HepG2 (cell line): ENCODE results near the gene DCAKD. TPM values are rescaled to one million over a fixed set of nuclear protein-coding genes. Genes with fewer than 3 reads are reported as not detected.

Experiments
- ATAC-seq: fragments of 200-7000 bp; cut with Tn5 transposase; 3 replicates; pipeline ENCODE4 v1.9.1; 2020; ENCODE audit warnings: mild to moderate bottlenecking, moderate library complexity
- BruUV-seq: library from RNA; stranded (reverse); fragments of 400-500 nt; replicated peaks from 2 replicates; lab custom pipeline; 2021; lab: Mats Ljungman, UMichigan
- CTCF ChIA-PET: fragments of 300-600 bp; formaldehyde crosslinking; extraction: SDS; loops from one replicate; lab custom pipeline; 2021; ENCODE audit warnings: low total read pairs, inconsistent platforms, low intra/inter-chr PET ratio; lab: Yijun Ruan, JAX
- POLR2A ChIA-PET: fragments of 350-600 bp; sonication (Branson Sonifier 250); formaldehyde crosslinking; loops from one replicate; lab custom pipeline; 2020; ENCODE audit warnings: antibody characterized with exemption, inconsistent platforms; lab: Yijun Ruan, JAX
- DNase-seq: peaks from one replicate; pipeline ENCODE4 v3.0.0-alpha.2; 2015; ENCODE audit warnings: low spot score
- FAIRE-seq: peaks from 3 replicates; lab custom pipeline; 2011; peaks lifted over from hg19 to GRCh38; lab: Jason Lieb, UNC
- H2AFZ ChIP-seq: one replicate; pipeline ENCODE4 v1.6.1; 2011; ENCODE audit warnings: low read length, inconsistent platforms
- H3K27ac ChIP-seq: fragments of 300-600 bp; 3 replicates; pipeline ENCODE4 v1.8.0; 2011; ENCODE audit warnings: mixed run types, mild to moderate bottlenecking, mixed read lengths, low read length, inconsistent platforms; ENCODE audit not compliant: insufficient read depth; ENCODE audit errors: extremely low read length
- H3K27me3 ChIP-seq, 2 experiments: fragments of 200-600 bp in 1 of 2; 2 replicates in 1 of 2; 3 replicates in 1 of 2; pipeline versions ENCODE4 v1.6.0 to v1.8.0; 2011; ENCODE audit warnings: low read length in 2 of 2, mild to moderate bottlenecking in 2 of 2, moderate library complexity in 2 of 2, inconsistent platforms in 1 of 2; ENCODE audit not compliant: insufficient read depth in 2 of 2, control insufficient read depth in 1 of 2
- H3K36me3 ChIP-seq, 2 experiments: fragments of 200-600 bp in 1 of 2; replicated peaks in 1 of 2; 2 replicates in 1 of 2; 3 replicates in 1 of 2; pipeline versions ENCODE4 v1.5.1 to v1.8.0; 2011; ENCODE audit warnings: low read length in 2 of 2, inconsistent platforms in 1 of 2; ENCODE audit not compliant: insufficient read depth in 2 of 2, control insufficient read depth in 1 of 2
- H3K4me1 ChIP-seq: 2 replicates; pipeline ENCODE4 v1.5.1; 2012; ENCODE audit warnings: low read length, inconsistent platforms; ENCODE audit not compliant: insufficient read depth
- H3K4me2 ChIP-seq: 2 replicates; pipeline ENCODE4 v1.6.0; 2011; ENCODE audit warnings: low read depth, low read length, inconsistent platforms
- H3K4me3 ChIP-seq, 3 experiments: fragments of 200-600 bp in 1 of 3; sonication (generic), shearing (Covaris generic) in 1 of 3; replicated peaks in 1 of 3; 2 replicates each; pipeline ENCODE4 v1.5.1; 2011 to 2016; ENCODE audit warnings: low read length in 3 of 3, inconsistent platforms in 2 of 3, low read depth in 2 of 3, mild to moderate bottlenecking in 2 of 3, control low read depth in 1 of 3, mixed read lengths in 1 of 3; ENCODE audit not compliant: insufficient read depth in 1 of 3
- H3K79me2 ChIP-seq: one replicate; pipeline ENCODE4 v1.6.1; 2011; ENCODE audit warnings: low read length, inconsistent platforms; ENCODE audit not compliant: insufficient read depth
- H3K9ac ChIP-seq: 2 replicates; pipeline ENCODE4 v1.6.0; 2011; ENCODE audit warnings: mild to moderate bottlenecking, low read depth, low read length, inconsistent platforms; ENCODE audit not compliant: insufficient read depth
- H3K9me3 ChIP-seq: 2 replicates; pipeline ENCODE4 v1.5.1; 2012; ENCODE audit warnings: mild to moderate bottlenecking, low read length
- H4K20me1 ChIP-seq: 2 replicates; pipeline ENCODE4 v1.6.0; 2011; ENCODE audit warnings: inconsistent platforms, mild to moderate bottlenecking, low read length, moderate library complexity; ENCODE audit not compliant: insufficient read depth
- CEBPG ChIP-seq: IDR thresholded peaks from 2 replicates; pipeline ENCODE4 v1.6.1; 2016
- NR2F1 ChIP-seq, 2 experiments: fragments of 450-650 bp in 1 of 2; formaldehyde crosslinking in 1 of 2; IDR thresholded peaks; 2 replicates each; pipeline versions ENCODE4 v1.5.0 to v1.6.1; 2016 to 2020; ENCODE audit warnings: mild to moderate bottlenecking in 1 of 2, missing compliant biosample characterization in 1 of 2, missing genetic modification reagents in 1 of 2, moderate library complexity in 1 of 2
- PBX3 ChIP-seq: sonication (generic); formaldehyde crosslinking; IDR thresholded peaks from 2 replicates; pipeline ENCODE4 v1.8.1; 2023; ENCODE audit warnings: missing genetic modification reagents, inconsistent platforms, borderline replicate concordance
- TAF1 ChIP-seq: sonication (generic); formaldehyde crosslinking; IDR thresholded peaks from 2 replicates; pipeline ENCODE4 v1.4.0; 2020; ENCODE audit warnings: missing genetic modification reagents
- ZBTB7A ChIP-seq: sonication (generic); formaldehyde crosslinking; IDR thresholded peaks from 2 replicates; pipeline ENCODE4 v1.8.0; 2022; ENCODE audit warnings: mild to moderate bottlenecking, missing genetic modification reagents
- ZNF333 ChIP-seq: sonication (generic); formaldehyde crosslinking; IDR thresholded peaks from 2 replicates; pipeline ENCODE4 v1.4.0; 2020; ENCODE audit warnings: mild to moderate bottlenecking, missing genetic modification reagents, borderline replicate concordance
- ZNF414 ChIP-seq: sonication (generic); formaldehyde crosslinking; IDR thresholded peaks from 2 replicates; pipeline ENCODE4 v1.5.0; 2020; ENCODE audit warnings: missing genetic modification reagents
- ZNF746 ChIP-seq: sonication (generic); formaldehyde crosslinking; IDR thresholded peaks from 2 replicates; pipeline ENCODE4 v1.8.0; 2022; ENCODE audit warnings: mild to moderate bottlenecking, missing genetic modification reagents
- WGBS: methylation state at CpG from one replicate; pipeline ENCODE4 v1.1.6; 2017; ENCODE audit warnings: low lambda C conversion rate; 5-methylcytosine and 5-hydroxymethylcytosine counted together
- in situ Hi-C: cut with HindIII; loops from 2 replicates; pipeline ENCODE4 v1.10.0; 2017; ENCODE audit warnings: low pct_unique_long_range_greater_than_20kb; ENCODE audit not compliant: extremely low pct_ligation_motif_present
- intact Hi-C: fragments of 100-400 bp; cut with micrococcal nuclease; formaldehyde crosslinking; loops from one replicate; pipeline ENCODE4 v1.10.0; 2022; ENCODE audit not compliant: unreplicated experiment
- polyA plus RNA-seq, 8 experiments: library from polyadenylated mRNA; depleted of rRNA in 3 of 8; stranded (reverse) in 7 of 8; unstranded in 1 of 8; fragments of >200 nt; fragmentation: Illumina TruSeq in 4 of 8; extraction: Trizol in 4 of 8; gene quantifications; 2 replicates each; pipeline versions ENCODE4 v1.2.1 to v1.2.3, GENCODE V29; 2011 to 2016; ENCODE audit warnings: low read depth in 4 of 8, missing spikeins in 1 of 8, mixed read lengths in 1 of 8; ENCODE audit not compliant: insufficient read depth in 1 of 8
- total RNA-seq, 5 experiments: library from RNA; depleted of rRNA; stranded (reverse); fragments of >200 nt; fragmentation: Illumina TruSeq; extraction: Trizol; gene quantifications; 2 replicates each; pipeline ENCODE4 v1.2.3, GENCODE V29; 2016; ENCODE audit warnings: low read depth in 1 of 5
- TF ChIP-seq, protein P1 (sequence below): sonication (generic); formaldehyde crosslinking; IDR thresholded peaks from 2 replicates; pipeline ENCODE4 v1.9.0; 2022; ENCODE audit warnings: missing genetic modification reagents, mild to moderate bottlenecking, borderline replicate concordance
- TF ChIP-seq, protein P2 (sequence below): sonication (generic); formaldehyde crosslinking; IDR thresholded peaks from 2 replicates; pipeline ENCODE4 v1.5.0; 2020; ENCODE audit warnings: missing genetic modification reagents
- TF ChIP-seq, protein P3 (sequence below): sonication (generic); formaldehyde crosslinking; IDR thresholded peaks from 2 replicates; pipeline ENCODE4 v1.5.1; 2020; ENCODE audit warnings: mild to moderate bottlenecking, missing genetic modification reagents, moderate library complexity
- TF ChIP-seq, protein P4 (sequence below): sonication (generic); formaldehyde crosslinking; conservative IDR thresholded peaks from 2 replicates; pipeline ENCODE4 v1.4.0; 2020; ENCODE audit warnings: missing genetic modification reagents

DCAKD gene
- total and polyA plus RNA-seq, 2 of the 13 experiments (the other 11 are each of a cell fraction or from before 2014, with no cell fraction given) = 25.9 to 29.2 TPM

DNA sequence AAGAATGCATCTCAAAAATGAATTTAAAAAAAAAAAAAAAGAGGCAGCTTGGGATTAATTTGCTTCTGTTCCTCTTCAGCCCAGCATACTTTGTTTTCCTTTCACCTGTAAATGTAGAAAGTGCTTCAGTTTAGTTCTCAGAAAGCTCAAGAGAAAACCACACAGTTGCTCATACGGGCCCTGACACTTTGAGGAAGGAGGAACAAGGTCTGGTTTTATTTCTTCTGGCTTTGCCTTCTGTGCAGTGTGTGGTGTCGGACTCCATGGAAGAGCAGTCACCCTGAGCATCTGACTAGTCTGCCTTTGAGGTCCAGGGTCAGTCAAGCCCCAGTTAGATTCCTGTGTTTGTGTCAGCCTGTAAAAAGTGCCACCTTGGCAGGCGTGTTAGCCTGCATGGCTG is 37.3 kb upstream of the DCAKD start (continued):
- no peak for TF ChIP-seq PBX3
- no peak for TF ChIP-seq TAF1
- TF ChIP-seq ZNF414 (CRISPR knock-in tag) = no peak
- TF ChIP-seq, protein P1, sequence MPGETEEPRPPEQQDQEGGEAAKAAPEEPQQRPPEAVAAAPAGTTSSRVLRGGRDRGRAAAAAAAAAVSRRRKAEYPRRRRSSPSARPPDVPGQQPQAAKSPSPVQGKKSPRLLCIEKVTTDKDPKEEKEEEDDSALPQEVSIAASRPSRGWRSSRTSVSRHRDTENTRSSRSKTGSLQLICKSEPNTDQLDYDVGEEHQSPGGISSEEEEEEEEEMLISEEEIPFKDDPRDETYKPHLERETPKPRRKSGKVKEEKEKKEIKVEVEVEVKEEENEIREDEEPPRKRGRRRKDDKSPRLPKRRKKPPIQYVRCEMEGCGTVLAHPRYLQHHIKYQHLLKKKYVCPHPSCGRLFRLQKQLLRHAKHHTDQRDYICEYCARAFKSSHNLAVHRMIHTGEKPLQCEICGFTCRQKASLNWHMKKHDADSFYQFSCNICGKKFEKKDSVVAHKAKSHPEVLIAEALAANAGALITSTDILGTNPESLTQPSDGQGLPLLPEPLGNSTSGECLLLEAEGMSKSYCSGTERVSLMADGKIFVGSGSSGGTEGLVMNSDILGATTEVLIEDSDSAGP (CRISPR knock-in tag) = no peak
- no peak for TF ChIP-seq ZBTB7A
- no peak for TF ChIP-seq ZNF746

GRCh38 chr17:45087978-45088377 is 36.5 kb upstream of the DCAKD start:
- Histone ChIP-seq H3K9me3 (no peaks in the 10 kb centered on the region), H3K9ac (no peak overlapping the region), H3K4me1 (peaks cover 33% of the 10 kb centered on the region), H2AFZ (no peak overlapping the region), H3K27me3 (no peaks in the 10 kb centered on the region), H3K4me3 (no peak overlapping the region), H3K79me2 (no peaks in the 10 kb centered on the region), H4K20me1 (no peaks in the 10 kb centered on the region), H3K4me2 (no peak overlapping the region), H3K27ac (peak overlapping the region; percentile 19), H3K36me3 (peaks cover 39 to 83% of the 10 kb centered on the region in 2 experiments)
- DNase-seq (no peak), ATAC-seq (no peak), FAIRE-seq (no peak)
- intact Hi-C loops (no loop called here), in situ Hi-C loops (no loop called here)
- ChIA-PET CTCF (no interaction called here), POLR2A (interaction anchor here (1.1 to 2.0 kb wide), 2 partner anchors 24 to 27 kb away, joined by 3 to 6 read pairs; partner anchors contain the start of gene NMT1)
- WGBS = 96% methylated on average over 4 of the region's 5 CpGs
- BruUV-seq = no TSS peak
- TF ChIP-seq, protein P2, sequence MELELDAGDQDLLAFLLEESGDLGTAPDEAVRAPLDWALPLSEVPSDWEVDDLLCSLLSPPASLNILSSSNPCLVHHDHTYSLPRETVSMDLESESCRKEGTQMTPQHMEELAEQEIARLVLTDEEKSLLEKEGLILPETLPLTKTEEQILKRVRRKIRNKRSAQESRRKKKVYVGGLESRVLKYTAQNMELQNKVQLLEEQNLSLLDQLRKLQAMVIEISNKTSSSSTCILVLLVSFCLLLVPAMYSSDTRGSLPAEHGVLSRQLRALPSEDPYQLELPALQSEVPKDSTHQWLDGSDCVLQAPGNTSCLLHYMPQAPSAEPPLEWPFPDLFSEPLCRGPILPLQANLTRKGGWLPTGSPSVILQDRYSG (CRISPR knock-in tag) = no peak
- TF ChIP-seq CEBPG (CRISPR knock-in tag) (no peak), NR2F1 (CRISPR knock-in tag; IDR thresholded peaks at IDR 0.05) (no peak), ZNF333 (peak; percentile 30; the same call in 1 of the 2 replicates)
- TF ChIP-seq, protein P3, sequence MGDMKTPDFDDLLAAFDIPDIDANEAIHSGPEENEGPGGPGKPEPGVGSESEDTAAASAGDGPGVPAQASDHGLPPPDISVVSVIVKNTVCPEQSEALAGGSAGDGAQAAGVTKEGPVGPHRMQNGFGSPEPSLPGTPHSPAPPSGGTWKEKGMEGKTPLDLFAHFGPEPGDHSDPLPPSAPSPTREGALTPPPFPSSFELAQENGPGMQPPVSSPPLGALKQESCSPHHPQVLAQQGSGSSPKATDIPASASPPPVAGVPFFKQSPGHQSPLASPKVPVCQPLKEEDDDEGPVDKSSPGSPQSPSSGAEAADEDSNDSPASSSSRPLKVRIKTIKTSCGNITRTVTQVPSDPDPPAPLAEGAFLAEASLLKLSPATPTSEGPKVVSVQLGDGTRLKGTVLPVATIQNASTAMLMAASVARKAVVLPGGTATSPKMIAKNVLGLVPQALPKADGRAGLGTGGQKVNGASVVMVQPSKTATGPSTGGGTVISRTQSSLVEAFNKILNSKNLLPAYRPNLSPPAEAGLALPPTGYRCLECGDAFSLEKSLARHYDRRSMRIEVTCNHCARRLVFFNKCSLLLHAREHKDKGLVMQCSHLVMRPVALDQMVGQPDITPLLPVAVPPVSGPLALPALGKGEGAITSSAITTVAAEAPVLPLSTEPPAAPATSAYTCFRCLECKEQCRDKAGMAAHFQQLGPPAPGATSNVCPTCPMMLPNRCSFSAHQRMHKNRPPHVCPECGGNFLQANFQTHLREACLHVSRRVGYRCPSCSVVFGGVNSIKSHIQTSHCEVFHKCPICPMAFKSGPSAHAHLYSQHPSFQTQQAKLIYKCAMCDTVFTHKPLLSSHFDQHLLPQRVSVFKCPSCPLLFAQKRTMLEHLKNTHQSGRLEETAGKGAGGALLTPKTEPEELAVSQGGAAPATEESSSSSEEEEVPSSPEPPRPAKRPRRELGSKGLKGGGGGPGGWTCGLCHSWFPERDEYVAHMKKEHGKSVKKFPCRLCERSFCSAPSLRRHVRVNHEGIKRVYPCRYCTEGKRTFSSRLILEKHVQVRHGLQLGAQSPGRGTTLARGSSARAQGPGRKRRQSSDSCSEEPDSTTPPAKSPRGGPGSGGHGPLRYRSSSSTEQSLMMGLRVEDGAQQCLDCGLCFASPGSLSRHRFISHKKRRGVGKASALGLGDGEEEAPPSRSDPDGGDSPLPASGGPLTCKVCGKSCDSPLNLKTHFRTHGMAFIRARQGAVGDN (CRISPR knock-in tag) = peak; percentile 30
- TF ChIP-seq, protein P4, sequence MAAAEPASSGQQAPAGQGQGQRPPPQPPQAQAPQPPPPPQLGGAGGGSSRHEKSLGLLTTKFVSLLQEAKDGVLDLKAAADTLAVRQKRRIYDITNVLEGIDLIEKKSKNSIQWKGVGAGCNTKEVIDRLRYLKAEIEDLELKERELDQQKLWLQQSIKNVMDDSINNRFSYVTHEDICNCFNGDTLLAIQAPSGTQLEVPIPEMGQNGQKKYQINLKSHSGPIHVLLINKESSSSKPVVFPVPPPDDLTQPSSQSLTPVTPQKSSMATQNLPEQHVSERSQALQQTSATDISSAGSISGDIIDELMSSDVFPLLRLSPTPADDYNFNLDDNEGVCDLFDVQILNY (CRISPR knock-in tag) = no peak
